HCT116 (cell line): ENCODE results near the gene IL6R.

ENCODE experiments used
- EZH2 ChIP-seq: fragments of 200-600 bp; sonication (generic); IDR thresholded peaks from 2 replicates; pipeline ENCODE4 v1.6.1; 2017; ENCODE audit warnings: antibody characterized with exemption, mixed run types
- POLR2AphosphoS5 ChIP-seq: IDR thresholded peaks from 2 replicates; pipeline ENCODE4 v1.6.1; 2011; ENCODE audit warnings: mild to moderate bottlenecking, low read depth, low read length, moderate library complexity
- TF ChIP-seq, protein P1 (sequence below), 3 experiments: fragments of 200-600 bp in 1 of 3; sonication (generic) in 1 of 3; IDR thresholded peaks in 2 of 3; conservative IDR thresholded peaks in 1 of 3; 2 replicates each; pipeline ENCODE4 v1.5.1; 2012 to 2017; ENCODE audit warnings: low read depth in 2 of 3, low read length in 2 of 3, antibody characterized with exemption in 1 of 3, borderline replicate concordance in 1 of 3, control low read depth in 1 of 3, mild to moderate bottlenecking in 1 of 3, mixed read lengths in 1 of 3, mixed run types in 1 of 3, moderate library complexity in 1 of 3; ENCODE audit not compliant: insufficient read depth in 1 of 3

DNA sequence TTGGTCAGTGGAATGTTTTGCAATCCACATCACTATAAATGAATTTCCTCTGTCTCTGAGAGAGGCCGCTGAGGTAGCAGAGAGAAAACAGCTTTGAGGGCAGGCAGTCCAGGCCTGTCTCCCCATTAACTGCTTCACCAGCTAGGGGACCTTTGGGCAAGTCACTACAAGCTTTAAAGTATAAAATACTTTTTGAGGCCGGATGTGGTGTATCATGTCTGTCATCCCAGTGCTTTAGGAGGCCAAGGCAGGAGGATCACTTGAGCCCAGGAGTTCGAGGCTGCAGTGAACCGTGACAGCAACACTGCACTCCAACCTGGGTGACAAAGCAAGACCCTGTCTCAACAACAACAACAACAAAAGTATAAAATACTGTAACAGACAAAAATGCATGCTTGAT, 6.4 kb downstream of the IL6R start:
- TF ChIP-seq, protein P1, sequence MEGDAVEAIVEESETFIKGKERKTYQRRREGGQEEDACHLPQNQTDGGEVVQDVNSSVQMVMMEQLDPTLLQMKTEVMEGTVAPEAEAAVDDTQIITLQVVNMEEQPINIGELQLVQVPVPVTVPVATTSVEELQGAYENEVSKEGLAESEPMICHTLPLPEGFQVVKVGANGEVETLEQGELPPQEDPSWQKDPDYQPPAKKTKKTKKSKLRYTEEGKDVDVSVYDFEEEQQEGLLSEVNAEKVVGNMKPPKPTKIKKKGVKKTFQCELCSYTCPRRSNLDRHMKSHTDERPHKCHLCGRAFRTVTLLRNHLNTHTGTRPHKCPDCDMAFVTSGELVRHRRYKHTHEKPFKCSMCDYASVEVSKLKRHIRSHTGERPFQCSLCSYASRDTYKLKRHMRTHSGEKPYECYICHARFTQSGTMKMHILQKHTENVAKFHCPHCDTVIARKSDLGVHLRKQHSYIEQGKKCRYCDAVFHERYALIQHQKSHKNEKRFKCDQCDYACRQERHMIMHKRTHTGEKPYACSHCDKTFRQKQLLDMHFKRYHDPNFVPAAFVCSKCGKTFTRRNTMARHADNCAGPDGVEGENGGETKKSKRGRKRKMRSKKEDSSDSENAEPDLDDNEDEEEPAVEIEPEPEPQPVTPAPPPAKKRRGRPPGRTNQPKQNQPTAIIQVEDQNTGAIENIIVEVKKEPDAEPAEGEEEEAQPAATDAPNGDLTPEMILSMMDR (IDR thresholded peaks at IDR 0.05 in 2 of 3, conservative IDR thresholded peaks at IDR 0.05 in 1 of 3; ENCODE audit: borderline replicate concordance in 1 of 3, insufficient read depth in 1 of 3, low read depth in 2 of 3, low read length in 2 of 3) = no peak
- TF ChIP-seq EZH2 (no peak), POLR2AphosphoS5 (no peak)
